Thoracic aorta (tissue), 2 donors: Measurements from ENCODE around the gene CYLD. TPM values are rescaled to one million over a fixed set of nuclear protein-coding genes. Genes with fewer than 3 reads are reported as not detected.

Source experiments
- ATAC-seq: fragments of 150-250 bp; one replicate; pipeline ENCODE4 v1.8.0; 2017; ENCODE audit warnings: low read depth; ENCODE audit not compliant: insufficient number of reproducible peaks, low FRiP score
- DNase-seq: peaks from one replicate; pipeline ENCODE4 v3.0.0-alpha.2; 2020; ENCODE audit warnings: low spot score
- H3K27ac ChIP-seq, 2 donors: fragments of 200-600 bp; sonication (generic); 1 replicate in 1 of 2; 2 replicates in 1 of 2; pipeline ENCODE4 v1.5.1; 2016; ENCODE audit warnings: mild to moderate bottlenecking in 2 of 2, moderate library complexity in 2 of 2
- H3K27me3 ChIP-seq: fragments of 200-600 bp; sonication (generic); replicated peaks from 2 replicates; pipeline ENCODE4 v1.6.0; 2016; ENCODE audit warnings: mild to moderate bottlenecking; ENCODE audit not compliant: insufficient read depth
- H3K36me3 ChIP-seq: fragments of 200-600 bp; sonication (generic); one replicate; pipeline ENCODE4 v1.5.1; 2016
- H3K4me1 ChIP-seq, 2 donors: fragments of 200-600 bp; sonication (generic); 1 replicate in 1 of 2; 2 replicates in 1 of 2; pipeline versions ENCODE4 v1.5.1 to v1.6.0; 2016; ENCODE audit warnings: low read depth in 2 of 2, mild to moderate bottlenecking in 1 of 2; ENCODE audit not compliant: control insufficient read depth in 1 of 2
- H3K4me3 ChIP-seq: fragments of 200-600 bp; sonication (generic); 2 replicates; pipeline ENCODE4 v1.5.1; 2016; ENCODE audit warnings: mild to moderate bottlenecking
- H3K9me3 ChIP-seq: fragments of 200-600 bp; sonication (generic); 2 replicates; pipeline ENCODE4 v1.5.1; 2016
- total RNA-seq, 2 donors: library from RNA; depleted of rRNA; stranded (reverse); fragments of >200 nt; gene quantifications; one replicate each; pipeline versions ENCODE4 v1.1.0 to v1.2.3, GENCODE V29; 2016
- TF ChIP-seq, protein P1 (sequence below): fragments of 200-600 bp; sonication (generic); IDR thresholded peaks from one replicate; pipeline ENCODE4 v1.5.1; 2019; ENCODE audit warnings: antibody characterized with exemption

The CYLD gene
- total RNA-seq, 2 donors from 2014 or later: 53.9 to 91.9 TPM

DNA sequence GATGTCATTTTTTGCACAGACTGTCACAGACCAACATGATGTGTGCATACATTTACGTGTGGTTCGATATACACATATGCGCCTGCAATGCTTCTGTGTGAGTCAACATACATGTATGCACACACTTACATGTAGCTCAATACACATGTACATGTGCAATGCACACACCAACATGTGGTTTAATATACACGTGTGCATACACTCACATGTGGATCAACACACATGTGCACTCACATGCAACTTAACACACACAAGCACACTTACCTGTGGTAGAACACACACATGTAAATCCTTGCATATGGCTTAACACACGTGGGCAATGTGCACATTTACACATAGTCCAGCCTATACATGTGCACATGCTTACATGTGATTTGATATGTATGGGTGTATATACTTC is 97.5 kb downstream of the CYLD start:
- H3K4me1 ChIP-seq: no peaks in the 10 kb centered on the region
- no peak for DNase-seq
- TF ChIP-seq, protein P1, sequence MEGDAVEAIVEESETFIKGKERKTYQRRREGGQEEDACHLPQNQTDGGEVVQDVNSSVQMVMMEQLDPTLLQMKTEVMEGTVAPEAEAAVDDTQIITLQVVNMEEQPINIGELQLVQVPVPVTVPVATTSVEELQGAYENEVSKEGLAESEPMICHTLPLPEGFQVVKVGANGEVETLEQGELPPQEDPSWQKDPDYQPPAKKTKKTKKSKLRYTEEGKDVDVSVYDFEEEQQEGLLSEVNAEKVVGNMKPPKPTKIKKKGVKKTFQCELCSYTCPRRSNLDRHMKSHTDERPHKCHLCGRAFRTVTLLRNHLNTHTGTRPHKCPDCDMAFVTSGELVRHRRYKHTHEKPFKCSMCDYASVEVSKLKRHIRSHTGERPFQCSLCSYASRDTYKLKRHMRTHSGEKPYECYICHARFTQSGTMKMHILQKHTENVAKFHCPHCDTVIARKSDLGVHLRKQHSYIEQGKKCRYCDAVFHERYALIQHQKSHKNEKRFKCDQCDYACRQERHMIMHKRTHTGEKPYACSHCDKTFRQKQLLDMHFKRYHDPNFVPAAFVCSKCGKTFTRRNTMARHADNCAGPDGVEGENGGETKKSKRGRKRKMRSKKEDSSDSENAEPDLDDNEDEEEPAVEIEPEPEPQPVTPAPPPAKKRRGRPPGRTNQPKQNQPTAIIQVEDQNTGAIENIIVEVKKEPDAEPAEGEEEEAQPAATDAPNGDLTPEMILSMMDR: no peak
- no peak overlapping the region for H3K27ac ChIP-seq
- H3K36me3 ChIP-seq: no peaks in the 10 kb centered on the region
- ATAC-seq: no peak
- H3K9me3 ChIP-seq: no peaks in the 10 kb centered on the region
- H3K4me3 ChIP-seq: no peak overlapping the region
- no peaks in the 10 kb centered on the region for H3K27me3 ChIP-seq

GRCh38 chr16:50839920-50840729 is 98.2 kb downstream of the CYLD start:
- no peaks in the 10 kb centered on the region for H3K27me3 ChIP-seq
- ATAC-seq: no peak

DNA sequence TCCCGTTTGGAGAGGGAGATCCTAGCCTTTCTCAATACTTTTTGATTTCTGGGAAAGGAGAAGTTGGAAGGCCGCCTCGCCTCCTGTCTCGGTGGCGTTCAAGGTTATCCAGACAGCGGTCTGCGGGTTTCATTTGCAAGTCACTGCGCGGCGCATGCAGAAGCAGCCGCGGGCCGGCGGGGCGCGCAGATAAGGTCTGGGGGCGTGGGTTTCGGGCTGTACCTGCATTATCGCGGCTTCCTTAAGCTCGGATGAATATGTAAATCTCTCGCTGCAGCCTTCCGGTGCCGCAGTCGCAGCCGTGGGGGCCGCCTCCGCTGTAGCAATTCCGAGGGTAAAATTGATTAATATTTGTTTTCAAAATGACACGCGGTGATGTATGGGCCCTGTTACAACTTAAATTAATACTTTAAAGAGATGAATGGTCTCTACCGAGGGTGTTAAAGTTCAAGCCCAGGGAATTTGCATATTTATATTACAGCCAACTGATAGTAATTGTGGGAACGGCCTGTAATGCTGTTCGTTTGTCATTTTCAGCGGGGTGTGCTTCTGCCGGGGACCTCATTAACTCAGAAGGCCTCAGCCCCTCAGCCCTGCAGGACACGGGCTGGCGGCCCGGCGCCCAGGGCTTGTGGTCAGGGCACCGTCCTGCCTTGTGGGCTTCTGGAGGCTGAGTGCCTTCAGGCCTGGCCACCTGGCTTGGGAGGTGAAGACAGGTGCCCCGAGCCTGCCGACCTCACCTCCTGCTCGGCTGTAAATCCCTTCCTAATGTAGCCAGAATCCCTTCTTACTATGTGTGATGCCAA is 99.4 kb downstream of the CYLD start:
- DNase-seq: no peak
- ATAC-seq: no peak
- Histone ChIP-seq H3K9me3 (no peaks in the 10 kb centered on the region), H3K4me3 (peak overlapping the region; percentile 57), H3K27me3 (no peaks in the 10 kb centered on the region), H3K36me3 (no peaks in the 10 kb centered on the region), H3K4me1 (no peaks in the 10 kb centered on the region), H3K27ac (no peak overlapping the region)
- TF ChIP-seq, protein P1: no peak

More at GRCh38 chr16:50839920-50840729, 98.2 kb downstream of the CYLD start:
- H3K36me3 ChIP-seq: no peaks in the 10 kb centered on the region
- H3K4me3 ChIP-seq: no peak overlapping the region
- DNase-seq: no peak
- H3K4me1 ChIP-seq: no peaks in the 10 kb centered on the region
- H3K27ac ChIP-seq: no peak overlapping the region
- TF ChIP-seq, protein P1: no peak
- no peaks in the 10 kb centered on the region for H3K9me3 ChIP-seq

- Histone ChIP-seq H3K27me3 (no peaks in the 10 kb centered on the region), H3K4me3 (no peak overlapping the region), H3K4me1 (no peaks in the 10 kb centered on the region), H3K27ac (no peak overlapping the region), H3K36me3 (no peaks in the 10 kb centered on the region), H3K9me3 (no peaks in the 10 kb centered on the region)
- DNase-seq (no peak), ATAC-seq (no peak)
- TF ChIP-seq, protein P1: no peak
Observed at GRCh38 chr16:50842013-50842505, 100.2 kb downstream of the CYLD start.

DNA sequence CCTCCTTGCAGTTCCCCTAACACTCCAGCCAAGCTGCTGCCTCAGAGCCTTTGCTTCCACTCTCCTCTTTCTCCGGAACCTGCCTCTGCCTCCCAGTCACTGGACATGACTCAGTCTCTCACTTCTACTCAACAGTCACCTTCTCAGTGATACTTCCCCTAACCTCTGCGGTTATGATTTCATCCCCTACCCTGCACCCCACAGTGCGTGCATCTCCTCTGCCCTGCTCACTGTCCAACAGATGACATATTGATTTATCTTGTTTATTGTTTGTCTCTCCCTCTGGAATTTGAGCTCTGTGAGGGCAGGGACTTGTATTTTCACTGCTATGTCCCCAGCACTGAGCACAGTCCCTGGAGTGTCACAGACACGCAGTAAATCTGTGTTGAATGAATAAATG is 100.7 kb downstream of the CYLD start:
- no peaks in the 10 kb centered on the region for H3K27me3 ChIP-seq
- ATAC-seq: no peak

More for the DNA sequence above, 100.7 kb downstream of the CYLD start:
- Histone ChIP-seq H3K4me3 (no peak overlapping the region), H3K36me3 (no peaks in the 10 kb centered on the region), H3K27ac (no peak overlapping the region), H3K9me3 (no peaks in the 10 kb centered on the region), H3K4me1 (no peaks in the 10 kb centered on the region)
- DNase-seq: no peak
- TF ChIP-seq, protein P1: no peak
